Urinary bladder (tissue), 4 donors: ENCODE measurements around the gene AGXT. TPM values are rescaled to one million over a fixed set of nuclear protein-coding genes. Genes with fewer than 3 reads are reported as not detected.
A peak's percentile ranks its signal among the peaks of the same experiment; 100 is the strongest.

Source experiments
- DNase-seq: peaks from one replicate; pipeline ENCODE4 v3.0.0-alpha.2; 2015; ENCODE audit errors: extremely low spot score
- H3K27ac ChIP-seq: one replicate; pipeline ENCODE4 v1.5.1; 2013; ENCODE audit warnings: low read depth, mild to moderate bottlenecking, moderate library complexity
- H3K36me3 ChIP-seq: one replicate; pipeline ENCODE4 v1.6.1; 2013; ENCODE audit warnings: mild to moderate bottlenecking, moderate library complexity; ENCODE audit not compliant: insufficient read depth
- H3K4me1 ChIP-seq: one replicate; pipeline ENCODE4 v1.6.1; 2013; ENCODE audit warnings: mild to moderate bottlenecking, moderate library complexity; ENCODE audit not compliant: insufficient read depth
- H3K4me3 ChIP-seq: one replicate; pipeline ENCODE4 v1.5.1; 2013; ENCODE audit warnings: low read depth, low read length
- WGBS: extraction: QIAGEN DNeasy Blood & Tissue Kit; methylation state at CpG from one replicate; pipeline ENCODE4 v1.1.7; 2013; 5-methylcytosine and 5-hydroxymethylcytosine counted together
- polyA plus RNA-seq: library from polyadenylated mRNA; stranded (reverse); fragments of 200-250 nt; gene quantifications from one replicate; pipeline ENCODE4 v1.2.3, GENCODE V29; 2013
- total RNA-seq: library from RNA; depleted of rRNA; stranded (reverse); fragments of >200 nt; gene quantifications from one replicate; pipeline ENCODE4 v1.2.3, GENCODE V29; 2014
- donor health status: healthy with polysubstance abuse.
- donor health status: healthy.

The AGXT gene
- total RNA-seq (not detected), polyA plus RNA-seq (0.49 TPM)

- DNase-seq: no peak
- H3K36me3 ChIP-seq: no peaks in the 10 kb centered on the region
- H3K4me3 ChIP-seq: no peak within 1 kb of the TSS
- H3K4me1 ChIP-seq: no peaks in the 10 kb centered on the region
- H3K27ac ChIP-seq: no peak within 1 kb of the TSS
- WGBS: 67% methylated on average over 21 of the region's 21 CpGs
These were observed at the start of gene AGXT for GRCh38 chr2:240868286-240869108. Gene AGXT, plus strand, starts transcription at chr2:240868824. Its CDS starts 42 bp downstream, at chr2:240868866.

GRCh38 chr2:240819126-240819857 lies 49.3 kb upstream of the AGXT start:
- Histone ChIP-seq H3K4me1 (peaks cover 5% of the 10 kb centered on the region), H3K36me3 (no peaks in the 10 kb centered on the region), H3K4me3 (peak overlapping the region; percentile 36), H3K27ac (no peak overlapping the region)
- no peak for DNase-seq
- 1% methylated on average over 81 of the region's 81 CpGs for WGBS

GRCh38 chr2:240819858-240820606 lies 48.6 kb upstream of the AGXT start, which contains the start of gene KIF1A:
Gene KIF1A, minus strand, starts transcription at chr2:240820219. Its CDS starts 22,467 bp downstream, at chr2:240797752.
- no peaks in the 10 kb centered on the region for H3K36me3 ChIP-seq
- peaks cover 5% of the 10 kb centered on the region for H3K4me1 ChIP-seq
- WGBS: under 1% methylated on average over 104 of the region's 104 CpGs
- no peak for DNase-seq
- no peak within 1 kb of the TSS for H3K27ac ChIP-seq
- peak within 1 kb of the TSS; percentile 36 for H3K4me3 ChIP-seq

GRCh38 chr2:240820607-240821428 lies 47.8 kb upstream of the AGXT start:
- WGBS: 1% methylated on average over 64 of the region's 64 CpGs
- Histone ChIP-seq H3K4me3 (peak overlapping the region; percentile 36), H3K36me3 (no peaks in the 10 kb centered on the region), H3K4me1 (peaks cover 5% of the 10 kb centered on the region), H3K27ac (no peak overlapping the region)
- no peak for DNase-seq

GRCh38 chr2:240821429-240821778 lies 47.2 kb upstream of the AGXT start:
- no peak for DNase-seq
- 20% methylated on average over 7 of the region's 7 CpGs for WGBS
- Histone ChIP-seq H3K4me1 (peaks cover 5% of the 10 kb centered on the region), H3K36me3 (no peaks in the 10 kb centered on the region), H3K4me3 (no peak overlapping the region), H3K27ac (no peak overlapping the region)

- Histone ChIP-seq H3K4me3 (no peak overlapping the region), H3K27ac (no peak overlapping the region), H3K4me1 (peaks cover 5% of the 10 kb centered on the region), H3K36me3 (no peaks in the 10 kb centered on the region)
- WGBS: 66% methylated on average over 4 of the region's 4 CpGs
- DNase-seq: no peak
These were observed 46.3 kb upstream of the AGXT start for GRCh38 chr2:240822280-240822847.

- H3K4me3 ChIP-seq: no peak overlapping the region
- H3K27ac ChIP-seq: no peak overlapping the region
- WGBS: 80% methylated on average over 15 of the region's 15 CpGs
- H3K4me1 ChIP-seq: peaks cover 5% of the 10 kb centered on the region
- DNase-seq: no peak
- no peaks in the 10 kb centered on the region for H3K36me3 ChIP-seq
These were observed 44.9 kb upstream of the AGXT start for GRCh38 chr2:240823449-240824336.

GRCh38 chr2:240825476-240825875 lies 43.1 kb upstream of the AGXT start:
- DNase-seq: no peak
- no peak overlapping the region for H3K27ac ChIP-seq
- no peaks in the 10 kb centered on the region for H3K4me1 ChIP-seq
- WGBS: 73% methylated on average over 4 of the region's 4 CpGs
- no peak overlapping the region for H3K4me3 ChIP-seq
- H3K36me3 ChIP-seq: no peaks in the 10 kb centered on the region

- WGBS: 13% methylated on average over 27 of the region's 27 CpGs
- Histone ChIP-seq H3K27ac (no peak overlapping the region), H3K4me1 (no peaks in the 10 kb centered on the region), H3K36me3 (no peaks in the 10 kb centered on the region), H3K4me3 (no peak overlapping the region)
- no peak for DNase-seq
These were observed 36.9 kb upstream of the AGXT start for GRCh38 chr2:240831594-240832204.

- peak; percentile 65 for DNase-seq
- 2% methylated on average over 54 of the region's 54 CpGs for WGBS
- no peak overlapping the region for H3K4me3 ChIP-seq
- no peaks in the 10 kb centered on the region for H3K36me3 ChIP-seq
- no peak overlapping the region for H3K27ac ChIP-seq
- H3K4me1 ChIP-seq: no peaks in the 10 kb centered on the region
These were observed 36.4 kb upstream of the AGXT start for GRCh38 chr2:240832205-240832727.

GRCh38 chr2:240832921-240833494 lies 35.6 kb upstream of the AGXT start:
- no peak overlapping the region for H3K4me3 ChIP-seq
- DNase-seq: no peak
- no peak overlapping the region for H3K27ac ChIP-seq
- H3K4me1 ChIP-seq: no peaks in the 10 kb centered on the region
- WGBS: 79% methylated on average over 13 of the region's 13 CpGs
- H3K36me3 ChIP-seq: no peaks in the 10 kb centered on the region
